ENCODE results near the gene SNRK.

The SNRK gene

GRCh38 chr3:43286115-43286840, at the start of gene SNRK:
SNRK (plus strand) TSS chr3:43286540; CDS start chr3:43303204, 16,664 bp downstream.
- DNase-seq (ENCODE audit: low read depth), result peak; percentile 85

- no peak for DNase-seq (ENCODE audit: low read depth)
Observed at GRCh38 chr3:43238801-43239200, 47.5 kb upstream of the SNRK start.

GRCh38 chr3:43239755-43240154, 46.6 kb upstream of the SNRK start:
- DNase-seq (ENCODE audit: low read depth), result no peak

- DNase-seq (ENCODE audit: low read depth), result no peak
Observed at GRCh38 chr3:43243590-43244587, 42.5 kb upstream of the SNRK start.

GRCh38 chr3:43244694-43245093, 41.6 kb upstream of the SNRK start:
- no peak for DNase-seq (ENCODE audit: low read depth)

- no peak for DNase-seq (ENCODE audit: low read depth)
Observed at GRCh38 chr3:43246976-43247375, 39.4 kb upstream of the SNRK start.

GRCh38 chr3:43247561-43248184, 38.7 kb upstream of the SNRK start:
- DNase-seq (ENCODE audit: low read depth), result no peak

GRCh38 chr3:43248185-43248583, 38.2 kb upstream of the SNRK start:
- DNase-seq (ENCODE audit: low read depth), result no peak

GRCh38 chr3:43248973-43249372, 37.4 kb upstream of the SNRK start:
- DNase-seq (ENCODE audit: low read depth), result no peak

GRCh38 chr3:43249405-43249804, 36.9 kb upstream of the SNRK start:
- no peak for DNase-seq (ENCODE audit: low read depth)

- DNase-seq (ENCODE audit: low read depth), result no peak
Observed at GRCh38 chr3:43253294-43253693, 33.0 kb upstream of the SNRK start.

- no peak for DNase-seq (ENCODE audit: low read depth)
Observed at GRCh38 chr3:43254125-43254524, 32.2 kb upstream of the SNRK start.

GRCh38 chr3:43255662-43256061, 30.7 kb upstream of the SNRK start:
- DNase-seq (ENCODE audit: low read depth), result no peak

GRCh38 chr3:43256714-43257461, 29.5 kb upstream of the SNRK start:
- no peak for DNase-seq (ENCODE audit: low read depth)

- no peak for DNase-seq (ENCODE audit: low read depth)
Observed at GRCh38 chr3:43257850-43258249, 28.5 kb upstream of the SNRK start.

GRCh38 chr3:43259626-43260025, 26.7 kb upstream of the SNRK start:
- no peak for DNase-seq (ENCODE audit: low read depth)

GRCh38 chr3:43260412-43260811, 25.9 kb upstream of the SNRK start:
- no peak for DNase-seq (ENCODE audit: low read depth)

- no peak for DNase-seq (ENCODE audit: low read depth)
Observed at GRCh38 chr3:43262194-43262593, 24.1 kb upstream of the SNRK start.

GRCh38 chr3:43266451-43266850, 19.9 kb upstream of the SNRK start:
- no peak for DNase-seq (ENCODE audit: low read depth)

GRCh38 chr3:43266995-43267394, 19.3 kb upstream of the SNRK start:
- no peak for DNase-seq (ENCODE audit: low read depth)

- no peak for DNase-seq (ENCODE audit: low read depth)
Observed at GRCh38 chr3:43268636-43269035, 17.7 kb upstream of the SNRK start.

GRCh38 chr3:43270078-43270477, 16.3 kb upstream of the SNRK start:
- no peak for DNase-seq (ENCODE audit: low read depth)
